ENCODE measurements around the gene EEFSEC. TPM values are rescaled to one million over a fixed set of nuclear protein-coding genes. Genes with fewer than 3 reads are reported as not detected.

EEFSEC gene
- polyA plus RNA-seq, 1 donor (not counting 4 experiments of a cell fraction or from before 2014, with no cell fraction given): 8.7 TPM

- Histone ChIP-seq H2AFZ (ENCODE audit: control insufficient read depth, low read length) (no peak overlapping the region), H3K4me1 (ENCODE audit: control insufficient read depth, extremely low read depth, insufficient read depth, low read length) (no peaks in the 10 kb centered on the region), H3K4me3 (ENCODE audit: control insufficient read depth in 2 of 3, extremely low read depth in 1 of 3, insufficient read depth in 2 of 3, low read depth in 1 of 3, low read length in 3 of 3) (no peak overlapping the region), H3K36me3 (ENCODE audit: control insufficient read depth in 2 of 2, extremely low read depth in 1 of 2, insufficient read depth in 2 of 2, low read length in 2 of 2) (no peaks in the 10 kb centered on the region), H3K4me2 (ENCODE audit: control insufficient read depth, extremely low read depth, insufficient read depth, low read depth, low read length) (no peak overlapping the region), H3K27ac (ENCODE audit: control insufficient read depth, insufficient read depth, low read length) (no peak overlapping the region), H3K27me3 (ENCODE audit: control insufficient read depth, extremely low read depth, insufficient read depth, low read length) (peaks cover 16% of the 10 kb centered on the region), H4K20me1 (ENCODE audit: control insufficient read depth, extremely low read depth, insufficient read depth, low read length) (no peaks in the 10 kb centered on the region), H3K9me1 (ENCODE audit: control insufficient read depth, extremely low read depth, insufficient read depth, low read length) (no peaks in the 10 kb centered on the region), H3K79me2 (ENCODE audit: control insufficient read depth, insufficient read depth, low read length) (no peaks in the 10 kb centered on the region), H3K9me3 (ENCODE audit: control insufficient read depth, low read depth, low read length) (no peaks in the 10 kb centered on the region), H3K9ac (ENCODE audit: control insufficient read depth, extremely low read depth, insufficient read depth, low read length) (no peak overlapping the region)
- dilution Hi-C loops (cut with MboI; ENCODE audit: extremely low pct_ligation_motif_present, low sequenced_read_pairs): no loop called here
- no peak for DNase-seq (ENCODE audit: low read depth, low spot score)
- TF ChIP-seq EZH2 (IDR thresholded peaks at IDR 0.05; ENCODE audit: low read length) (no peak), CTCF (optimal IDR thresholded peaks at IDR 0.05 in 1 of 3, IDR thresholded peaks at IDR 0.05 in 1 of 3, conservative IDR thresholded peaks at IDR 0.05 in 1 of 3; ENCODE audit: extremely low read depth in 1 of 3, insufficient read depth in 2 of 3, low read length in 3 of 3) (no peak)
- no peak for FAIRE-seq
Observed at GRCh38 chr3:128448491-128448890, 295.2 kb downstream of the EEFSEC start.

GRCh38 chr3:128449111-128449638 is 295.9 kb downstream of the EEFSEC start:
- Histone ChIP-seq H3K9ac (ENCODE audit: control insufficient read depth, extremely low read depth, insufficient read depth, low read length) (no peak overlapping the region), H3K9me3 (ENCODE audit: control insufficient read depth, low read depth, low read length) (no peaks in the 10 kb centered on the region), H3K4me1 (ENCODE audit: control insufficient read depth, extremely low read depth, insufficient read depth, low read length) (no peaks in the 10 kb centered on the region), H3K4me3 (ENCODE audit: control insufficient read depth in 2 of 3, extremely low read depth in 1 of 3, insufficient read depth in 2 of 3, low read depth in 1 of 3, low read length in 3 of 3) (no peak overlapping the region), H3K4me2 (ENCODE audit: control insufficient read depth, extremely low read depth, insufficient read depth, low read depth, low read length) (no peak overlapping the region), H3K27ac (ENCODE audit: control insufficient read depth, insufficient read depth, low read length) (no peak overlapping the region), H2AFZ (ENCODE audit: control insufficient read depth, low read length) (no peak overlapping the region), H3K27me3 (ENCODE audit: control insufficient read depth, extremely low read depth, insufficient read depth, low read length) (peaks cover 17% of the 10 kb centered on the region), H3K79me2 (ENCODE audit: control insufficient read depth, insufficient read depth, low read length) (no peaks in the 10 kb centered on the region), H3K9me1 (ENCODE audit: control insufficient read depth, extremely low read depth, insufficient read depth, low read length) (no peaks in the 10 kb centered on the region), H4K20me1 (ENCODE audit: control insufficient read depth, extremely low read depth, insufficient read depth, low read length) (no peaks in the 10 kb centered on the region), H3K36me3 (ENCODE audit: control insufficient read depth in 2 of 2, extremely low read depth in 1 of 2, insufficient read depth in 2 of 2, low read length in 2 of 2) (no peaks in the 10 kb centered on the region)
- dilution Hi-C loops (cut with MboI; ENCODE audit: extremely low pct_ligation_motif_present, low sequenced_read_pairs): no loop called here
- DNase-seq (ENCODE audit: low read depth, low spot score) (no peak), FAIRE-seq (no peak)
- TF ChIP-seq CTCF (optimal IDR thresholded peaks at IDR 0.05 in 1 of 3, IDR thresholded peaks at IDR 0.05 in 1 of 3, conservative IDR thresholded peaks at IDR 0.05 in 1 of 3; ENCODE audit: extremely low read depth in 1 of 3, insufficient read depth in 2 of 3, low read length in 3 of 3) (no peak), EZH2 (IDR thresholded peaks at IDR 0.05; ENCODE audit: low read length) (no peak)
